Nephron (organoid): Measurements from ENCODE around the gene ZNHIT1.

ENCODE experiments used
- H3K27ac Mint-ChIP-seq, 3 experiments: 2 replicates each; pipeline ENCODE4 v1.8.0; 2020; ENCODE audit warnings: mixed read lengths in 3 of 3, mild to moderate bottlenecking in 2 of 3, moderate library complexity in 1 of 3
- H3K27me3 Mint-ChIP-seq: 2 replicates; pipeline ENCODE4 v1.8.0; 2021; ENCODE audit warnings: low read depth, mild to moderate bottlenecking, moderate library complexity, mixed read lengths
- H3K36me3 Mint-ChIP-seq: 2 replicates; pipeline ENCODE4 v1.8.0; 2020; ENCODE audit warnings: low read depth, mixed read lengths
- H3K4me1 Mint-ChIP-seq: 2 replicates; pipeline ENCODE4 v1.8.0; 2020; ENCODE audit warnings: mixed read lengths
- H3K4me3 Mint-ChIP-seq, 3 experiments: 2 replicates each; pipeline ENCODE4 v1.8.0; 2020; ENCODE audit warnings: mild to moderate bottlenecking in 3 of 3, mixed read lengths in 3 of 3, moderate library complexity in 2 of 3
- H3K9me3 Mint-ChIP-seq: 2 replicates; pipeline ENCODE4 v1.8.0; 2020; ENCODE audit warnings: mixed read lengths
- TF ChIP-seq, protein P1 (sequence below), 3 experiments: fragments of 200-600 bp; sonication (generic); IDR thresholded peaks; one replicate each; pipeline ENCODE4 v1.5.0; 2021; ENCODE audit warnings: antibody characterized with exemption in 3 of 3; ENCODE audit not compliant: unreplicated experiment in 3 of 3

Gene ZNHIT1

DNA sequence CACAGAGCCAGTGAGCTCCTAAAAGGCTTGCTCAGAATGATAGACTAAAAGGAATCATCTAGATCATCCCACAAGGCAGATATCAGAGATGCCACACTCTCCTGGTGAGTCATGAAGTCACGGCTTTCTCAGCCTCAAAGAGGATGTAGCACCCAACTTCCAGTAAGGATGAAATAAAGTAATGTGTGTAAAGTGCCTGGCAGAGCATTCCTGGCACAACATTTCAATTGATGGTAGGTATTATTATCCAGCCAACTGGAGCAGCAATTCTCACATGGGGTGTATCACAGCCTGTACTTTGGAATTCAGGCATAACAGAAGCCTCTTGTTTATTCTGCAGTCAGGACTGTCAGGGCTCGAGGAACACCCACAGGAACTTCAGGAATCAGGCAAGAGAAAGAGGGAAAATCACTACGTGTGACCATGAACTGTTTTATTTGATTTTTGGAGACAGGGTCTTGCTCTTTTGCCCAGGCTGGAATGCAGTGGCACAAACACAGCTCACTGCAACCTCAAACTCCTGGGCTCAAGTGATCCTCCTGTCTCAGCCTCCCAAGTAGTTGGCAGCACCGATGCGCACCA lies 32.6 kb upstream of the ZNHIT1 start:
- Mint-ChIP-seq H3K4me1 (peaks cover 7% of the 10 kb centered on the region), H3K27me3 (peaks cover 71% of the 10 kb centered on the region), H3K36me3 (no peaks in the 10 kb centered on the region), H3K4me3 (no peak overlapping the region), H3K27ac (no peak overlapping the region), H3K9me3 (no peaks in the 10 kb centered on the region)
- TF ChIP-seq, protein P1, sequence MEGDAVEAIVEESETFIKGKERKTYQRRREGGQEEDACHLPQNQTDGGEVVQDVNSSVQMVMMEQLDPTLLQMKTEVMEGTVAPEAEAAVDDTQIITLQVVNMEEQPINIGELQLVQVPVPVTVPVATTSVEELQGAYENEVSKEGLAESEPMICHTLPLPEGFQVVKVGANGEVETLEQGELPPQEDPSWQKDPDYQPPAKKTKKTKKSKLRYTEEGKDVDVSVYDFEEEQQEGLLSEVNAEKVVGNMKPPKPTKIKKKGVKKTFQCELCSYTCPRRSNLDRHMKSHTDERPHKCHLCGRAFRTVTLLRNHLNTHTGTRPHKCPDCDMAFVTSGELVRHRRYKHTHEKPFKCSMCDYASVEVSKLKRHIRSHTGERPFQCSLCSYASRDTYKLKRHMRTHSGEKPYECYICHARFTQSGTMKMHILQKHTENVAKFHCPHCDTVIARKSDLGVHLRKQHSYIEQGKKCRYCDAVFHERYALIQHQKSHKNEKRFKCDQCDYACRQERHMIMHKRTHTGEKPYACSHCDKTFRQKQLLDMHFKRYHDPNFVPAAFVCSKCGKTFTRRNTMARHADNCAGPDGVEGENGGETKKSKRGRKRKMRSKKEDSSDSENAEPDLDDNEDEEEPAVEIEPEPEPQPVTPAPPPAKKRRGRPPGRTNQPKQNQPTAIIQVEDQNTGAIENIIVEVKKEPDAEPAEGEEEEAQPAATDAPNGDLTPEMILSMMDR (IDR thresholded peaks at IDR 0.05; ENCODE audit: unreplicated experiment in 3 of 3), result no peak

DNA sequence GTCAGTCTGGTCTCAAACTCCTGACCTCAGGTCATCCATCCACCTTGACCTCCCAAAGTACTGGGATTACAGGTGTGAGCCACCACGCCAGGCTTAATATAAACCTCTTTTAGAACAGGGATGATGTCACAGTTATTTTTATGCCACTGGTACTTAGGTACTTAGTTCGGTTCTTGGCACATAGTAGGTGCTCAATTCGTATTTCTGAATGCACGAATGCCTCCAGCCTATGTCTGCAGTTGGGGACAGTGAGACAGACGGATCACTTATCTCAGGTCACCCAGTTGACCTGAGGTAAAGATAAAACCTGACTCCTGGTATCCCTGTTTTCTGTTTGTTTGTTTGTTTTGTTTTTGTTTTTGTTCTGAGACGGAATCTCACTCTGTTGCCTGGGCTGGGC lies 31.8 kb upstream of the ZNHIT1 start:
- no peaks in the 10 kb centered on the region for H3K9me3 Mint-ChIP-seq
- no peak overlapping the region for H3K27ac Mint-ChIP-seq
- H3K36me3 Mint-ChIP-seq, result no peaks in the 10 kb centered on the region
- H3K27me3 Mint-ChIP-seq, result peaks cover 70% of the 10 kb centered on the region
- H3K4me3 Mint-ChIP-seq, result no peak overlapping the region
- TF ChIP-seq, protein P1 (IDR thresholded peaks at IDR 0.05; ENCODE audit: unreplicated experiment in 3 of 3), result no peak
- peaks cover 7% of the 10 kb centered on the region for H3K4me1 Mint-ChIP-seq

DNA sequence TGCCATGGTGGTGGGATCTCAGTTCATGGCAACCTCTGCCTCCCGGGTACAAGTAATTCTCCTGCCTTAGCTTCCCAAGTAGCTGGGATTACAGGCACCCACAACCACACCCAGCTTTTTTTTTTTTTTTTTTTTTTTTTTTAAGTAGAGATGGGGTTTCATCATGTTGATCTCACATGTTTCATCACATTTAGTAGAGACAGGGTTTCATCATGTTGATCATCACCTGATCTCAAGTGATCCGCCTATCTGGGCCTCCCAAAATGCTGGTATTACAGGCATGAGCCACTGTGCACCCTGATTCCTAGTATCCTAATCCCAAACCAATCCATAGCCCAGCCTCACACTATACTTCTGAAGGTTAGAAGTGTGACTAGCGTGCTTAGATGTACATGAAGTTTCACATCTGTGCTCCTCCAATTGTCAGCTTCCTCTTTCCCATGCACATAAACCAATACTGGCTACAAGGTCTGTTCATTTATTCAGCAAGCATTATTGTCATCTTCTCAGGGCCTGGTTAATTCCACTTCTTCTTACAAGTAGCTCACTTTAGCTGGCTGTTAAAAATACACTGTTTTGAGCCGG lies 31.0 kb upstream of the ZNHIT1 start:
- H3K36me3 Mint-ChIP-seq, result no peaks in the 10 kb centered on the region
- H3K4me3 Mint-ChIP-seq, result no peak overlapping the region
- no peak overlapping the region for H3K27ac Mint-ChIP-seq
- TF ChIP-seq, protein P1 (IDR thresholded peaks at IDR 0.05; ENCODE audit: unreplicated experiment in 3 of 3), result no peak
- peaks cover 67% of the 10 kb centered on the region for H3K27me3 Mint-ChIP-seq
- no peaks in the 10 kb centered on the region for H3K9me3 Mint-ChIP-seq
- H3K4me1 Mint-ChIP-seq, result peaks cover 7% of the 10 kb centered on the region

DNA sequence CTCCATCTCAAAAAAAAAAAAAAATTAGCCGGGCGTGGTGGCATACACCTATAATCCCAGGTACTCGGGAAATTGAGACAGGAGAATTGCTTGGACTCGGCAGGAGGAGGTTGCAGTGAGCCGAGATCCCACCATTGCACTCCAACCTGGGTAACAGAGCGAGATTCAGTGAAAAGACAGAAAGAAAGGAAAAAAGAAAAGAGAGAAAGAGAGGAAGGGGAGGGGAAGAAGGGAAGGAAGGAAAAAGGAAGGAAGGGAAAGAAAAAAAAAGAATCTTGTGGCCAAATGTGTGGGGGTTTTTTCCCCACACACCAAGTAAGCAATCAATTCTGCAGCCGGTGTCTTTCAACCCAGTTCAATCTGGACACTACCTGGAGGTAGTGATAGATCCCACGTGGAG lies 28.9 kb upstream of the ZNHIT1 start:
- no peaks in the 10 kb centered on the region for H3K9me3 Mint-ChIP-seq

DNA sequence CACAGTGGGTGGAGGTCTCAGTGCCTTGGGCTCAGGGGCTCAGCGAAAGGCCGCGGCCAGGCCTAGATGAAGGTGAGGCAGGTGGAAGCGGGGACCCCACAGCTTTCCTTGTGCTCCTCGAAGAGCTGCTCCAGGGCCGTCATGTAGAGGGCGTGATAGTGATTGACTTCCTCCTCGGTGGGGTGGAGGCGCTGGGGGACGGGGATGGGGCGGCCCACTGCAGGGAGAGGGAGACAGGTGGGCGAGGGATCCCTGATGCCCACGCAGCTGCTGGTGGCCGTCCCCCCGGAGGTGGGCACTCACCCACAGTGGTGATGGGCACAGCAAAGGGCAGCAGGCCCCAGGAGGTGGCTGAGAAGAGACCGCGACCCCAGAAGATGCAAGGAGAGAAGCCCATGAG lies 22.1 kb upstream of the ZNHIT1 start:
- H3K36me3 Mint-ChIP-seq, result no peaks in the 10 kb centered on the region
- H3K9me3 Mint-ChIP-seq, result no peaks in the 10 kb centered on the region
- H3K27ac Mint-ChIP-seq, result no peak overlapping the region
- H3K4me1 Mint-ChIP-seq, result no peaks in the 10 kb centered on the region
- TF ChIP-seq, protein P1 (IDR thresholded peaks at IDR 0.05; ENCODE audit: unreplicated experiment in 3 of 3), result no peak
- no peak overlapping the region for H3K4me3 Mint-ChIP-seq
- H3K27me3 Mint-ChIP-seq, result peaks cover 24% of the 10 kb centered on the region

More for the DNA sequence above, 28.9 kb upstream of the ZNHIT1 start:
- peaks cover 57% of the 10 kb centered on the region for H3K27me3 Mint-ChIP-seq
- H3K4me3 Mint-ChIP-seq, result no peak overlapping the region
- TF ChIP-seq, protein P1 (IDR thresholded peaks at IDR 0.05; ENCODE audit: unreplicated experiment in 3 of 3), result no peak
- no peaks in the 10 kb centered on the region for H3K4me1 Mint-ChIP-seq
- no peak overlapping the region for H3K27ac Mint-ChIP-seq
- no peaks in the 10 kb centered on the region for H3K36me3 Mint-ChIP-seq

DNA sequence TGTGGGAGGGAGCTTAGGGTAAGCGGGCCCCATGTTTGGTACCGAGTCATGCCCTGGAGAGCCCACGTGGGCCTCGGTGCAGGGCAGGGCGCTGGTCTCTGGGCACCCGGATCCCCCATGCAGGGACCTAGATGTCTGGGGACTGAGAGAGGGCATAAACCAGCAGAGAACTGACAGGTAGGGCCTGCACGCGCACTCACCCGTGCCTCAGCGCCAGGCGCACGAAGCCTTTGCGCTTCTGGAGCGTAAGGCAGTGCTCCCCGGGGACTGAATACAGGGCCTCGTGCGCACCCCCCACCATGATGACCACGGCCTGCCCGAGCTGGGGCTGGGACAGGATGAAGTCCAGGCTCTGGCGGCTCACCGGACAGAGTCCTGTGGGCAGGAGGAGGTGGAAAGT lies 20.0 kb upstream of the ZNHIT1 start:
- TF ChIP-seq, protein P1 (IDR thresholded peaks at IDR 0.05; ENCODE audit: unreplicated experiment in 3 of 3), result no peak
- no peaks in the 10 kb centered on the region for H3K4me1 Mint-ChIP-seq
- no peaks in the 10 kb centered on the region for H3K9me3 Mint-ChIP-seq
- H3K36me3 Mint-ChIP-seq, result no peaks in the 10 kb centered on the region
- H3K27me3 Mint-ChIP-seq, result peaks cover 35% of the 10 kb centered on the region
- no peak overlapping the region for H3K27ac Mint-ChIP-seq
- H3K4me3 Mint-ChIP-seq, result no peak overlapping the region
